ENCODE measurements around the gene FBXL17.

GRCh38 chr5:108311682-108312081 lies 70.2 kb downstream of the FBXL17 start:
- TF ChIP-seq CTCF (IDR thresholded peaks at IDR 0.05; ENCODE audit: low read depth, low read length): no peak
- no peak for TF ChIP-seq EZH2phosphoT487 (IDR thresholded peaks at IDR 0.05; ENCODE audit: low read depth)

All from OCI-LY3 (cell line).